NCI-H82 (cell line): Measurements from ENCODE around the gene ZNF841.
"Not testable (repeated sequence)": the region's sequence is repeated elsewhere in the genome, so short reads cannot be mapped to it uniquely, and the experiment has no call there.

ENCODE experiments used
- DNase-seq: peaks from one replicate; lab custom pipeline; 2025; lab: John Stamatoyannopoulos, UW

ZNF841 gene

DNA sequence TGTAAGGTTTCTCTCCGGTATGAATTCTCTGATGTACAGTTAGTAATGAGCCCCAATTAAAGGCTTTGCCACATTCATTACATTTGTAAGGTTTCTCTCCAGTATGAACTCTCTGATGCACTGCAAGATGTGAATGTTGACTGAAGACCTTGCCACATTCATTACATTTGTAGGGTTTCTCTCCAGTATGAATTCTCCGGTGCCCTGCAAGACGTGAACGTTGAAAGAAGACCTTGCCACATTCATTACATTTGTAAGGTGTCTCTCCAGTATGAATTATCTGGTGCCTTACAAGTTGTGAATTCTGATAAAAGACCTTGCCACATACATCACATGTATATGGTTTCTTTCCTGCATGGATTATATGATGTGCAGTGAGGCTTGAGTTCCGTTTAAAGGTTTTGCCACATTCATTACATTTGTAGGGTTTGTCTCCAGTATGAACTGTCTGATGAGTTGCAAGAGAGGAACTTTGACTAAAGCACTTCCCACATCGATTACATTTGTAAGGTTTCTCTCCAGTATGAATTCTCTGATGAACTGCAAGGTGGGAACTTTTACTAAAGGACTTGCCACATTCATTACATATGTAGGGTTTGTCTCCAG, 29.2 kb downstream of the ZNF841 start:
- no peak for DNase-seq

DNA sequence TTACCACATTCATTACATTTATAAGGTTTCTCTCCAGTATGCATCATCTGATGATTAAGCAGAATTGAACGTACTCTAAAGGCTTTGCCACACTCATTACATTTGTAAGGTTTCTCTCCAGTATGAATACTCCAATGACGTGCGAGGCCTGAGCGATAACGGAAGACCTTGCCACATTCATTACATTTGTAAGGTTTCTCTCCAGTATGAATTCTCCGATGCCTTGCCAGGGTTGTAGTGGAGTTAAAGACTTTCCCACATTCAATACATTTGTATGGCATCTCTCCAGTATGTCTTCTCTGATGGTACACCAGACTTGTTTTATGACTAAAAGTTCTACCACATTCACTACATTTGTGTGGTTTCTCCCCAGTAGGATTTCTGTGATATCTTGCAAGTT, 30.2 kb downstream of the ZNF841 start:
- DNase-seq, result no peak

- DNase-seq, result not testable (repeated sequence)
Measured at GRCh38 chr19:52056480-52056879, 39.1 kb downstream of the ZNF841 start.

- not testable (repeated sequence) for DNase-seq
Measured at GRCh38 chr19:52051736-52052135, 43.8 kb downstream of the ZNF841 start.

DNA sequence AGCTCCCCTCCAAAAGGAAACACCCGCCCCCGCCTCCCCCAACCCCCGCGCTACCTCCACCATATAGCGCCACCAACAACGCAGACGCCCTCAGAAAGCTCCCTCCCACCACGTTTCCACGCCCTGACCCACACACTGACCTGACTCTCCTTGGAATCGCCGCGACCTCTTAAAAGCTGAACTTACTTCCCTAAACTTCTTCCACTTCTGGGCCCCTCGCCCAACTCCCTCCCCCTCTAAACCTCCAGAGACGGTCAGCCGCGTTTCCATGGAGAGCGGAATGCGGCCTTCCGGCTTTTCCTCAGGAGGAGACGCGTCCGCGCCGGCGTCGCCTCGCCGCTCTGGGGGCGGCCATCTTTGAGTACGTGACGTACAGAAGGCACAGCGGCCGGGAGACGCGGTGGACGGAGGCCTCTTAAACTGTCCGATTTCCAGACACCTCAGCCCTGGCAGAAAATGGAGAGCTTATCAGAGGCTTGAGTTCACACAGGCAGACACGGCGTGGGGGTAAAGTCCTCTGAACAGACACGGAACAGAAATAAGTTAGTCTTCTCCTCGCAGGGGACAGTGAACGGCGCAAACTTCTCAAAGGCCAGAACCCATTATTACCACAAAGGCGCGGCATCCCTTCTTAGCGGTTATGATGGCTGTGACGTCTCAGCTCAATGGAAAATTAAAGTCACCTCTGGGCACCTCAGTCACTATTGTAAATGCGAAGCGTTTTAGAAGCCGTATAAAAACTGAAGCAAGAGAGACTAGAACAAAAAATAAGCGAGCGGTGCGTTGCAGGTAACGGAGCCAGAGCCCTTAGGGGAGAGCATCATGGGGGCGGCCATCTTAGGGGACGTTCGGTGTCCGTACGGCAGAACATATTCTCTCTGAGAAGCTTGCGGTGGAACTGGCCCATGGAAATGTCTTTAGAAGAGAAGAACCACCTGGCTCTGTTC, 46.7 kb downstream of the ZNF841 start, which contains the start of gene ZNF432:
Gene ZNF432 (minus strand): TSS at position 284 of the 947 bp plus-strand sequence. CDS start 1,970 bp downstream, outside the sequence.
- DNase-seq, result peak; percentile 93

DNA sequence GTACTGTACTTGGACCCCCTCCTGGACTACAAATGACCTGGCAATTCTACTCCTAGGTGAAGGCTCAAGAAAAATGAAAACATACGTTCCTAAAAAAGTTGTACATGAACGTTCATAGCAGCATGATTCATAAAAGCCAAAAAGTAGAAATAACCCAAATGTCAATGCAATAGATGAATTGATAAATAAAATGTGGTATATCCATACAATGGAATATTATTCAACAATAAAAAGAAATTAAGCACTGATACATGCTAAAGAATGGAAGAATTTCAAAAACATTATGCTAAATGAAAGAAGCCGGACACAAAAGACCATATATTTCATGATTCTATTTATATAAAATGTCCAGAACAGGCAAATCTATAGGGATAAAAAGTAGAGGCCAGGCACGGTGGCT, 56.4 kb downstream of the ZNF841 start:
- DNase-seq, result no peak

GRCh38 chr19:52034051-52034728, 61.4 kb downstream of the ZNF841 start:
- DNase-seq, result peak; percentile 5

DNA sequence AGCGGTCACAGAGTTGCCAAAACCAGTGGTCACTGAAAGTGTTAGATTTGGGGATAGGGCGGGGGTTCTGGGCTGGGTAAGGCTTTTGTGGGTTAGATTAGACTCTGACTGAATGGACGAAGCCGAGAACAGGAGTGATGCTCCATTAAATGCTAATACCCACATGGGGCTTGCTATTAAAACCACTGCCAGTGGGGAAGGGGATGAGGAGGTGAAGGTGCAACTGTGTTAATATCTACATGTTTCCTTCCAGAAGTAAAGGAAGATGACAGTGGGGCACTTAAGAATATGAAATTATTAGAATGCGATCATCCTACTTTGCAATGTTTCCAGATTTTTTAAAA, 66.8 kb downstream of the ZNF841 start:
- peak; percentile 77 for DNase-seq

DNA sequence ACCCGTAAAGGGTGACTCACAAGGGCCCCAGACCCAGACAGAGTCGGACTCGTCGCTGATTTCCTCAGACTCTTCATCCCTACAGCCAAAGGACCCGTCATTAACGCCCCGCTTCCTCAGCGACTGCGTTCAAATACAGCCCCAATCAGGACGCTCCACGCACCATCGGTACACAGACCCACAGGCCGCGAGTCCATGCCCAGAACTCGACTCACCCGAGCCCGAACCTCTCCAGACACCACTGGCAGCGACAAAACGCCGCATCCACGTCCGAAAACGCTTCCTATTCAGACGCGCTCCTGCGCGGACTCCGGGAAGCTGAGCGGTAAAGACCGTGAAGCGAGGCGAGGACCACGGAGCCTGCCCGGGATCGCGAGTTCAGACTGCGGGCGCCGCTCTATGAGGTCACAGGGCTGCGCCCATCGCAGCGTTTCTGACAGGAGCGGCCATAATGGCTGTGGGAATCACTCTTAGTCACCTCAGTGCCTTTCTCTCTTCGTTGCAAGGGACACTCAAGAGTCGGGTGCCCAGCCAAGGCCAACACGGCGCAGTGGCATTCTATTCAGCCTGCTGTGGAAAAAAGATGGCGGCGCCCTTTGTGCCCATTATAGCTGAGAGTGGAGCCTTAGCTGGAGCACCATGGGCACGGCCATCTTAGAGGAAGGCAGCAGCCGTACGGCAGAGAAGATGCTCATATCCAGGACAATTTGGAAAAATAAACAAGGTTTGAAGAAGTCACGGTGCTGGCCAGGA, 67.4 kb downstream of the ZNF841 start, which contains the start of gene ZNF614:
Gene ZNF614 (minus strand): TSS at position 353 of the 753 bp plus-strand sequence. CDS start 2,634 bp downstream, outside the sequence.
- DNase-seq, result peak; percentile 90

GRCh38 chr19:52026255-52026990, 69.1 kb downstream of the ZNF841 start:
- DNase-seq, result not testable (repeated sequence)

- not testable (repeated sequence) for DNase-seq
Measured at GRCh38 chr19:52024478-52024877, 71.1 kb downstream of the ZNF841 start.

DNA sequence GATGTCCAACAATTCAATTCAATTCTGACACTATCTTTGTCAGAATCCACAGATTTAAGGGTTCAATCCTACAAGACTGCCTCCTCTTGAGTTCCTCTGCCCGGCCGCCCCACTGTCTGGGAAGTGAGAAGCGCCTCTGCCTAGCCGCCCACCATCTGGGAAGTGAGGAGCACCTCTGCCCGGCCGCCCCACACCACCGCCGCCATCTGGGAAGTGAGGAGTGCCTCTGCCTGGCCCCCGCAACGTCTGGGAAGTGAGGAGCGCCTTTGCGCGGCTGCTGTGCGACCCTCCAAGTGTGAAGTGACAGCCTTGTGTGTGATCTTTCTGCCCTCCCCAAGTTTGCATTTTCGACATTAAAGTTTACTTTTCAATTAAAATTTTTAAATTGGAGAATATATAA, 73.4 kb downstream of the ZNF841 start:
- no peak for DNase-seq

- no peak for DNase-seq
Measured at GRCh38 chr19:52020506-52020905, 75.1 kb downstream of the ZNF841 start.
